Thoracic aorta (tissue), 2 donors: ENCODE measurements around the gene GGT7. TPM values are rescaled to one million over a fixed set of nuclear protein-coding genes. Genes with fewer than 3 reads are reported as not detected.

Experiments
- ATAC-seq: fragments of 150-250 bp; one replicate; pipeline ENCODE4 v1.8.0; 2017; ENCODE audit warnings: low read depth; ENCODE audit not compliant: insufficient number of reproducible peaks, low FRiP score
- DNase-seq: peaks from one replicate; pipeline ENCODE4 v3.0.0-alpha.2; 2020; ENCODE audit warnings: low spot score
- H3K27ac ChIP-seq, 2 donors: fragments of 200-600 bp; sonication (generic); 1 replicate in 1 of 2; 2 replicates in 1 of 2; pipeline ENCODE4 v1.5.1; 2016; ENCODE audit warnings: mild to moderate bottlenecking in 2 of 2, moderate library complexity in 2 of 2
- H3K27me3 ChIP-seq: fragments of 200-600 bp; sonication (generic); replicated peaks from 2 replicates; pipeline ENCODE4 v1.6.0; 2016; ENCODE audit warnings: mild to moderate bottlenecking; ENCODE audit not compliant: insufficient read depth
- H3K36me3 ChIP-seq: fragments of 200-600 bp; sonication (generic); one replicate; pipeline ENCODE4 v1.5.1; 2016
- H3K4me1 ChIP-seq, 2 donors: fragments of 200-600 bp; sonication (generic); 1 replicate in 1 of 2; 2 replicates in 1 of 2; pipeline versions ENCODE4 v1.5.1 to v1.6.0; 2016; ENCODE audit warnings: low read depth in 2 of 2, mild to moderate bottlenecking in 1 of 2; ENCODE audit not compliant: control insufficient read depth in 1 of 2
- H3K4me3 ChIP-seq: fragments of 200-600 bp; sonication (generic); 2 replicates; pipeline ENCODE4 v1.5.1; 2016; ENCODE audit warnings: mild to moderate bottlenecking
- H3K9me3 ChIP-seq: fragments of 200-600 bp; sonication (generic); 2 replicates; pipeline ENCODE4 v1.5.1; 2016
- total RNA-seq, 2 donors: library from RNA; depleted of rRNA; stranded (reverse); fragments of >200 nt; gene quantifications; one replicate each; pipeline versions ENCODE4 v1.1.0 to v1.2.3, GENCODE V29; 2016
- TF ChIP-seq, protein P1 (sequence below): fragments of 200-600 bp; sonication (generic); IDR thresholded peaks from one replicate; pipeline ENCODE4 v1.5.1; 2019; ENCODE audit warnings: antibody characterized with exemption

The GGT7 gene
- total RNA-seq, 2 donors from 2014 or later = 22.2 to 41.4 TPM

DNA sequence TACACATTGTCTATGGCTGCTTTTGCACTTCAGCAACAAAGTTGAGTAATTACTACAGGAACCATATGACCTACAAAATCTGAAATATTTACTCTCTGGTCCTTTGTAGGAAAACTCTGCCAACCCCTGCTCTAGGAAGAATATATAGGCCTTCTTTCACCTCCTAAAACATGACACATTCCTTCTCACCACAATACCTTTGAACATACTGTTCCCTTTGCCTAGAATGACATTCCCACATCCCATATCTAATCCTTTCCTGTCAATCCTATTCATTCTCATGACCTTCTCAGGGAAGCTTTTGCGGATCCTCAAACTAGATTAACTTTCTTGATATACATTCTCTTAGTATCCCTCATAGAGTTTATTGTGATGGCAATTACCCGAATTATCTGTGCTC, 29.2 kb downstream of the GGT7 start:
- Histone ChIP-seq H3K4me3 (no peak overlapping the region), H3K27ac (no peak overlapping the region), H3K27me3 (no peaks in the 10 kb centered on the region), H3K36me3 (peaks cover 9% of the 10 kb centered on the region), H3K9me3 (no peaks in the 10 kb centered on the region), H3K4me1 (no peaks in the 10 kb centered on the region)
- DNase-seq = no peak
- no peak for ATAC-seq
- TF ChIP-seq, protein P1, sequence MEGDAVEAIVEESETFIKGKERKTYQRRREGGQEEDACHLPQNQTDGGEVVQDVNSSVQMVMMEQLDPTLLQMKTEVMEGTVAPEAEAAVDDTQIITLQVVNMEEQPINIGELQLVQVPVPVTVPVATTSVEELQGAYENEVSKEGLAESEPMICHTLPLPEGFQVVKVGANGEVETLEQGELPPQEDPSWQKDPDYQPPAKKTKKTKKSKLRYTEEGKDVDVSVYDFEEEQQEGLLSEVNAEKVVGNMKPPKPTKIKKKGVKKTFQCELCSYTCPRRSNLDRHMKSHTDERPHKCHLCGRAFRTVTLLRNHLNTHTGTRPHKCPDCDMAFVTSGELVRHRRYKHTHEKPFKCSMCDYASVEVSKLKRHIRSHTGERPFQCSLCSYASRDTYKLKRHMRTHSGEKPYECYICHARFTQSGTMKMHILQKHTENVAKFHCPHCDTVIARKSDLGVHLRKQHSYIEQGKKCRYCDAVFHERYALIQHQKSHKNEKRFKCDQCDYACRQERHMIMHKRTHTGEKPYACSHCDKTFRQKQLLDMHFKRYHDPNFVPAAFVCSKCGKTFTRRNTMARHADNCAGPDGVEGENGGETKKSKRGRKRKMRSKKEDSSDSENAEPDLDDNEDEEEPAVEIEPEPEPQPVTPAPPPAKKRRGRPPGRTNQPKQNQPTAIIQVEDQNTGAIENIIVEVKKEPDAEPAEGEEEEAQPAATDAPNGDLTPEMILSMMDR = no peak

DNA sequence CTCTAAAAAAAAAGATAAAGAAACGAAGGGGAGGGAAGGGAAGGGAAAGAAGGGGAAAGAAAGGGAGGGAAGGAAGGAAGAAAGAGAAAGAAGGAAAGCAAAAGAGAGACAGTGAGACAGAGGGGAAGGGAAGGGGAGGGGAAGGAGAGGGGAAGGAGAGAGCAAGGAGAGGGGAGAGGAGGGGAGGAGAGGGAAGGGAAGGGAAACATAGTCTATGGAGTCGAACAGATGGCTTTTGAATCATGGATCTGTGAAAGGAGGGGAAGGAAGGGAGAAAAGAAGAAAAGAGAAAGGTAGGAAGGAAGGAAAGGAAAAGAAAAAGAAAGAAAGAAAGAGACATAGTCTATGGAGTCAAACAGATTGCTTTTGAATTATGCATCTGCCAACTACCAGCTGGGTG, 30.5 kb downstream of the GGT7 start:
- DNase-seq = no peak
- Histone ChIP-seq H3K27ac (no peak overlapping the region), H3K4me1 (no peaks in the 10 kb centered on the region), H3K36me3 (peaks cover 6% of the 10 kb centered on the region), H3K4me3 (no peak overlapping the region), H3K27me3 (no peaks in the 10 kb centered on the region), H3K9me3 (no peaks in the 10 kb centered on the region)
- TF ChIP-seq, protein P1 = no peak
- ATAC-seq = no peak

DNA sequence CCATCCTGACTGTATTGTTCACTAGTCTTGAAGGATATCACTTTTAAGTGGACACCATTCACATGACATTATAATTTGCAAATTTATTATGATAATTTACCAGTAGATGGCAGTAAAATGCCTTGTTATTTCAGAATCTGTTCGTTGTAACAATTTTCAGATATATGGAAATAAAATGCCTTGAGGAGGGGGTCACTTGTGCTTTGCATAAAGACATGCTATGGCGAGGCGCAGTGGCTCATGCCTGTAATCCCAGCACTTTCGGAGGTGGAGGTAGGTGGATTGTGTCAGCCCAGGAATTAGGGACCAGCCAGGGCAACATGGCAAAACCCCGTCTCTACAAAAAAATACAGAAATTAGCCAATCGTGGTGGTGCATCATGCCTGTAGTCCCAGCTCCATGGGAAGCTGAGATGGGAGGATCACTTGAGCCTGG, 38.2 kb downstream of the GGT7 start:
- Histone ChIP-seq H3K4me1 (no peaks in the 10 kb centered on the region), H3K27ac (no peak overlapping the region), H3K4me3 (no peak overlapping the region), H3K9me3 (no peaks in the 10 kb centered on the region), H3K36me3 (no peaks in the 10 kb centered on the region), H3K27me3 (no peaks in the 10 kb centered on the region)
- DNase-seq (no peak), ATAC-seq (no peak)
- TF ChIP-seq, protein P1 = peak; percentile 30

DNA sequence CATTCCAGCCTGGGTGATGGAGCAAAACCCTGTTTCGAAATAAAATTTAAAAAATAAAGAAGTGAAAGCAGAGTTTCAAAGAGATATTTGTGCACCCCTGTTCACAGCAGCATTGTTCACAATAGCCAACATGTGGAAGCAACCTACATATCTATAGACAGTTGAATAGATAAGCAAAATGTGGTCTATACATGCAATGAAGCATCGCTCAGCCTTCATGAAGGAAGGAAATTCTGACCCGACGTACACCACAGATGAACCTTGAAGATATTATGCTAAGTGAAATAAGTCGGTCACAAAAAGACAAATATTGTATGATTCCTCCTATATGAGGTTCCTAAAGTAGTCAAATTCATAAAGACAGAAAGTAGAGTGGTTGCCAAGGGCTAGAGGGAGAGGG, 40.7 kb downstream of the GGT7 start:
- no peaks in the 10 kb centered on the region for H3K4me1 ChIP-seq
- TF ChIP-seq, protein P1 = no peak
- no peaks in the 10 kb centered on the region for H3K9me3 ChIP-seq
- no peaks in the 10 kb centered on the region for H3K27me3 ChIP-seq
- no peaks in the 10 kb centered on the region for H3K36me3 ChIP-seq
- H3K4me3 ChIP-seq = no peak overlapping the region
- DNase-seq (no peak), ATAC-seq (no peak)
- H3K27ac ChIP-seq = no peak overlapping the region

DNA sequence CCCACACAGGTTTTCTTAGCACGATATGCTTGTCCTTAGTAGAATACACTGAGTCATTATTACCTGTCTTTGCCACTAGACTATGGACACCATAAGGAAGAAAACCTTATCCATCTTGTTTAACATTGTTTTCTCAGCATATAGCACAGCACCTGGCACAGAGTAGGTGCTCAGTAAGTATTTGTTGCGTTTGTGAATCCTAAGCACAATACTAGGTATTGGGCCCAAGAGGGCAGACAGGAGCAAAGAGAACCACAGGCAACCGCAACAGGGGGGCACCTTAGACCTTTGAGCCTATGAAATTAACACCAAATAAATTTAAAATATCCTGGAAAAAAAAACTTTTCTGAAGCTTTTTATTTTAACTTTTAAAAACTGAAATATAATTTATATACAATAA, 43.5 kb downstream of the GGT7 start:
- Histone ChIP-seq H3K36me3 (no peaks in the 10 kb centered on the region), H3K4me1 (peaks cover 2 to 5% of the 10 kb centered on the region in 2 donors), H3K27me3 (no peaks in the 10 kb centered on the region), H3K9me3 (no peaks in the 10 kb centered on the region), H3K4me3 (no peak overlapping the region), H3K27ac (no peak overlapping the region)
- ATAC-seq = no peak
- DNase-seq = no peak
- TF ChIP-seq, protein P1 = no peak
